Epithelial cell of esophagus (primary cell): Measurements from ENCODE around the gene FUBP1.

ENCODE experiments used
- DNase-seq: peaks from one replicate; pipeline ENCODE4 v3.0.0; 2010; ENCODE audit warnings: low read depth
- H3K4me3 ChIP-seq: 2 replicates; pipeline ENCODE4 v1.5.1; 2011; ENCODE audit warnings: mild to moderate bottlenecking, low read length, control low read depth
- CTCF ChIP-seq: IDR thresholded peaks from 2 replicates; pipeline ENCODE4 v1.5.1; 2011; ENCODE audit warnings: low read depth, mild to moderate bottlenecking, low read length, control low read depth, inconsistent platforms; ENCODE audit not compliant: insufficient read depth; ENCODE audit errors: missing control alignments

FUBP1 gene

GRCh38 chr1:77906624-77907023 lies 72.2 kb downstream of the FUBP1 start:
- H3K4me3 ChIP-seq = no peak overlapping the region
- TF ChIP-seq CTCF = no peak
- DNase-seq = no peak

GRCh38 chr1:77906019-77906545 lies 72.8 kb downstream of the FUBP1 start:
- no peak for DNase-seq
- TF ChIP-seq CTCF = no peak
- no peak overlapping the region for H3K4me3 ChIP-seq

- no peak for DNase-seq
- no peak for TF ChIP-seq CTCF
- H3K4me3 ChIP-seq = no peak overlapping the region
Measured at GRCh38 chr1:77905603-77906002, 73.3 kb downstream of the FUBP1 start.

GRCh38 chr1:77900687-77901293 lies 78.1 kb downstream of the FUBP1 start:
- H3K4me3 ChIP-seq = no peak overlapping the region
- peak; percentile 84 for TF ChIP-seq CTCF
- peak; percentile 77 for DNase-seq

- peak; percentile 30 for DNase-seq
- TF ChIP-seq CTCF = no peak
- H3K4me3 ChIP-seq = no peak overlapping the region
Measured at GRCh38 chr1:77899647-77900320, 79.1 kb downstream of the FUBP1 start.
